ENCODE measurements around the gene KCTD13. TPM values are rescaled to one million over a fixed set of nuclear protein-coding genes. Genes with fewer than 3 reads are reported as not detected.
"Not testable (repeated sequence)": the region's sequence is repeated elsewhere in the genome, so short reads cannot be mapped to it uniquely, and the experiment has no call there.

Gene KCTD13
- total RNA-seq, 3 donors from 2014 or later = 42.7 to 45.4 (median 44.1) TPM

GRCh38 chr16:29922326-29922725, 3.7 kb downstream of the KCTD13 start:
- no peak for DNase-seq
- H3K4me1 Mint-ChIP-seq (ENCODE audit: low read depth) = peaks cover 46% of the 10 kb centered on the region
- H3K27me3 Mint-ChIP-seq (ENCODE audit: low read depth) = no peaks in the 10 kb centered on the region
- no peak overlapping the region for H3K4me3 Mint-ChIP-seq
- no peak for ATAC-seq
- peaks cover 23% of the 10 kb centered on the region for H3K36me3 Mint-ChIP-seq (ENCODE audit: insufficient read depth)
- no peaks in the 10 kb centered on the region for H3K9me3 Mint-ChIP-seq

- H3K36me3 Mint-ChIP-seq (ENCODE audit: insufficient read depth) = peaks cover 32% of the 10 kb centered on the region
- H3K4me1 Mint-ChIP-seq (ENCODE audit: low read depth) = peaks cover 33% of the 10 kb centered on the region
- no peak overlapping the region for H3K4me3 Mint-ChIP-seq
- no peak for DNase-seq
- no peaks in the 10 kb centered on the region for H3K9me3 Mint-ChIP-seq
- ATAC-seq = no peak
- no peaks in the 10 kb centered on the region for H3K27me3 Mint-ChIP-seq (ENCODE audit: low read depth)
Measured at GRCh38 chr16:29921034-29921385, 5.0 kb downstream of the KCTD13 start.

- Mint-ChIP-seq H3K27me3 (ENCODE audit: low read depth) (no peaks in the 10 kb centered on the region), H3K9me3 (no peaks in the 10 kb centered on the region), H3K4me1 (ENCODE audit: low read depth) (peaks cover 32% of the 10 kb centered on the region), H3K4me3 (no peak overlapping the region), H3K36me3 (ENCODE audit: insufficient read depth) (peaks cover 35% of the 10 kb centered on the region)
- ATAC-seq = no peak
- DNase-seq = no peak
Measured at GRCh38 chr16:29920288-29921033, 5.6 kb downstream of the KCTD13 start.

GRCh38 chr16:29916979-29917378, 9.0 kb downstream of the KCTD13 start:
- H3K4me1 Mint-ChIP-seq (ENCODE audit: low read depth) = peaks cover 13% of the 10 kb centered on the region
- H3K4me3 Mint-ChIP-seq = no peak overlapping the region
- no peaks in the 10 kb centered on the region for H3K27me3 Mint-ChIP-seq (ENCODE audit: low read depth)
- peaks cover 38% of the 10 kb centered on the region for H3K36me3 Mint-ChIP-seq (ENCODE audit: insufficient read depth)
- ATAC-seq (no peak), DNase-seq (no peak)
- H3K9me3 Mint-ChIP-seq = no peaks in the 10 kb centered on the region

- no peak overlapping the region for H3K4me3 Mint-ChIP-seq
- DNase-seq (no peak), ATAC-seq (no peak)
- H3K9me3 Mint-ChIP-seq = no peaks in the 10 kb centered on the region
- H3K27me3 Mint-ChIP-seq (ENCODE audit: low read depth) = no peaks in the 10 kb centered on the region
- H3K4me1 Mint-ChIP-seq (ENCODE audit: low read depth) = peaks cover 6% of the 10 kb centered on the region
- peaks cover 31% of the 10 kb centered on the region for H3K36me3 Mint-ChIP-seq (ENCODE audit: insufficient read depth)
Measured at GRCh38 chr16:29915590-29916247, 10.3 kb downstream of the KCTD13 start.

GRCh38 chr16:29913514-29913913, 12.5 kb downstream of the KCTD13 start:
- H3K36me3 Mint-ChIP-seq (ENCODE audit: insufficient read depth) = peaks cover 27% of the 10 kb centered on the region
- ATAC-seq (no peak), DNase-seq (no peak)
- H3K4me1 Mint-ChIP-seq (ENCODE audit: low read depth) = peaks cover 4% of the 10 kb centered on the region
- H3K4me3 Mint-ChIP-seq = no peak overlapping the region
- H3K9me3 Mint-ChIP-seq = no peaks in the 10 kb centered on the region
- no peaks in the 10 kb centered on the region for H3K27me3 Mint-ChIP-seq (ENCODE audit: low read depth)

- DNase-seq (no peak), ATAC-seq (no peak)
- H3K9me3 Mint-ChIP-seq = no peaks in the 10 kb centered on the region
- H3K4me1 Mint-ChIP-seq (ENCODE audit: low read depth) = peaks cover 4% of the 10 kb centered on the region
- no peak overlapping the region for H3K4me3 Mint-ChIP-seq
- no peaks in the 10 kb centered on the region for H3K27me3 Mint-ChIP-seq (ENCODE audit: low read depth)
- peaks cover 30% of the 10 kb centered on the region for H3K36me3 Mint-ChIP-seq (ENCODE audit: insufficient read depth)
Measured at GRCh38 chr16:29912087-29912486, 13.9 kb downstream of the KCTD13 start.

GRCh38 chr16:29911676-29912010, 14.4 kb downstream of the KCTD13 start:
- no peak for DNase-seq
- H3K36me3 Mint-ChIP-seq (ENCODE audit: insufficient read depth) = peaks cover 25% of the 10 kb centered on the region
- ATAC-seq = no peak

GRCh38 chr16:29910819-29911675, 15.0 kb downstream of the KCTD13 start:
- Mint-ChIP-seq H3K36me3 (ENCODE audit: insufficient read depth) (peaks cover 22% of the 10 kb centered on the region), H3K27me3 (ENCODE audit: low read depth) (no peaks in the 10 kb centered on the region), H3K4me1 (ENCODE audit: low read depth) (peaks cover 4% of the 10 kb centered on the region), H3K4me3 (no peak overlapping the region), H3K9me3 (no peaks in the 10 kb centered on the region)
- DNase-seq = no peak
- no peak for ATAC-seq

More at GRCh38 chr16:29911676-29912010, 14.4 kb downstream of the KCTD13 start:
- Mint-ChIP-seq H3K4me1 (ENCODE audit: low read depth) (peaks cover 4% of the 10 kb centered on the region), H3K9me3 (no peaks in the 10 kb centered on the region), H3K27me3 (ENCODE audit: low read depth) (no peaks in the 10 kb centered on the region), H3K4me3 (no peak overlapping the region)

GRCh38 chr16:29909851-29910250, 16.2 kb downstream of the KCTD13 start:
- H3K36me3 Mint-ChIP-seq (ENCODE audit: insufficient read depth) = peaks cover 18% of the 10 kb centered on the region
- H3K9me3 Mint-ChIP-seq; H3K4me1 Mint-ChIP-seq (ENCODE audit: low read depth); H3K4me3 Mint-ChIP-seq; DNase-seq; H3K27me3 Mint-ChIP-seq (ENCODE audit: low read depth); ATAC-seq: not testable (repeated sequence)

- H3K9me3 Mint-ChIP-seq = no peaks in the 10 kb centered on the region
Measured at GRCh38 chr16:29909391-29909790, 16.6 kb downstream of the KCTD13 start.

GRCh38 chr16:29908719-29909220, 17.3 kb downstream of the KCTD13 start:
- H3K4me3 Mint-ChIP-seq = no peak overlapping the region
- peaks cover 13% of the 10 kb centered on the region for H3K36me3 Mint-ChIP-seq (ENCODE audit: insufficient read depth)
- ATAC-seq (no peak), DNase-seq (no peak)
- no peaks in the 10 kb centered on the region for H3K27me3 Mint-ChIP-seq (ENCODE audit: low read depth)
- H3K4me1 Mint-ChIP-seq (ENCODE audit: low read depth) = peaks cover 4% of the 10 kb centered on the region
- no peaks in the 10 kb centered on the region for H3K9me3 Mint-ChIP-seq

More at GRCh38 chr16:29909391-29909790, 16.6 kb downstream of the KCTD13 start:
- Mint-ChIP-seq H3K27me3 (ENCODE audit: low read depth) (no peaks in the 10 kb centered on the region), H3K36me3 (ENCODE audit: insufficient read depth) (peaks cover 18% of the 10 kb centered on the region), H3K4me3 (no peak overlapping the region), H3K4me1 (ENCODE audit: low read depth) (peaks cover 4% of the 10 kb centered on the region)
- DNase-seq = no peak
- no peak for ATAC-seq

GRCh38 chr16:29907973-29908372, 18.1 kb downstream of the KCTD13 start:
- ATAC-seq (no peak), DNase-seq (no peak)
- H3K4me1 Mint-ChIP-seq (ENCODE audit: low read depth) = peaks cover 7% of the 10 kb centered on the region
- peaks cover 10% of the 10 kb centered on the region for H3K36me3 Mint-ChIP-seq (ENCODE audit: insufficient read depth)
- H3K4me3 Mint-ChIP-seq = no peak overlapping the region
- no peaks in the 10 kb centered on the region for H3K27me3 Mint-ChIP-seq (ENCODE audit: low read depth)
- H3K9me3 Mint-ChIP-seq = no peaks in the 10 kb centered on the region

GRCh38 chr16:29906520-29907244, 19.3 kb downstream of the KCTD13 start:
- no peak overlapping the region for H3K4me3 Mint-ChIP-seq
- H3K9me3 Mint-ChIP-seq = no peaks in the 10 kb centered on the region
- H3K27me3 Mint-ChIP-seq (ENCODE audit: low read depth) = no peaks in the 10 kb centered on the region
- H3K4me1 Mint-ChIP-seq (ENCODE audit: low read depth) = peaks cover 5% of the 10 kb centered on the region
- DNase-seq = no peak
- ATAC-seq = no peak
- H3K36me3 Mint-ChIP-seq (ENCODE audit: insufficient read depth) = peaks cover 7% of the 10 kb centered on the region
